Mesenchymal stem cell (in vitro differentiated cells and primary cell): ENCODE results near the gene SH3GLB2.

Experiments used
- DNase-seq: peaks from one replicate; pipeline ENCODE4 v3.0.0-alpha.2; 2013
- H2AFZ ChIP-seq: one replicate; pipeline ENCODE4 v1.6.1; 2013; ENCODE audit warnings: low read depth, mild to moderate bottlenecking, control low read depth, inconsistent platforms, low read length, moderate library complexity
- H2AK5ac ChIP-seq: 2 replicates; pipeline ENCODE4 v1.6.1; 2013; ENCODE audit warnings: low read length, moderate library complexity, mild to moderate bottlenecking, inconsistent platforms; ENCODE audit not compliant: severe bottlenecking
- H2BK120ac ChIP-seq: one replicate; pipeline ENCODE4 v1.6.1; 2013; ENCODE audit warnings: low read depth, mild to moderate bottlenecking, inconsistent platforms, low read length, moderate library complexity
- H2BK12ac ChIP-seq, 2 experiments: one replicate each; pipeline ENCODE4 v1.6.1; 2013; ENCODE audit warnings: inconsistent platforms in 2 of 2, low read length in 2 of 2, mild to moderate bottlenecking in 2 of 2, moderate library complexity in 2 of 2, control low read depth in 1 of 2
- H2BK15ac ChIP-seq: one replicate; pipeline ENCODE4 v1.6.1; 2013; ENCODE audit warnings: mild to moderate bottlenecking, low read depth, inconsistent platforms; ENCODE audit not compliant: poor library complexity, severe bottlenecking
- H2BK5ac ChIP-seq: 2 replicates; pipeline ENCODE4 v1.6.1; 2013; ENCODE audit warnings: low read depth, mild to moderate bottlenecking, low read length, control low read depth, inconsistent platforms; ENCODE audit not compliant: poor library complexity, severe bottlenecking
- H3K14ac ChIP-seq, 2 experiments: one replicate each; pipeline ENCODE4 v1.6.1; 2013; ENCODE audit warnings: inconsistent platforms in 2 of 2, low read length in 2 of 2, control low read depth in 1 of 2, mild to moderate bottlenecking in 1 of 2, moderate library complexity in 1 of 2
- H3K18ac ChIP-seq, 2 experiments: one replicate each; pipeline ENCODE4 v1.6.1; 2013; ENCODE audit warnings: inconsistent platforms in 2 of 2, low read length in 2 of 2, control low read depth in 1 of 2, low read depth in 1 of 2, mild to moderate bottlenecking in 1 of 2
- H3K23ac ChIP-seq, 2 experiments: one replicate each; pipeline ENCODE4 v1.6.1; 2013; ENCODE audit warnings: inconsistent platforms in 2 of 2, low read length in 2 of 2, mild to moderate bottlenecking in 2 of 2, moderate library complexity in 2 of 2, control low read depth in 1 of 2
- H3K27ac ChIP-seq: 2 replicates; pipeline ENCODE4 v1.5.1; 2013; ENCODE audit warnings: mild to moderate bottlenecking, moderate library complexity, low read length, control low read depth, inconsistent platforms; ENCODE audit not compliant: poor library complexity, severe bottlenecking
- H3K27me3 ChIP-seq, 2 experiments: 2 replicates each; pipeline versions ENCODE4 v1.6.1 to v1.7.0; 2013; ENCODE audit warnings: low read length in 2 of 2, mild to moderate bottlenecking in 2 of 2, moderate library complexity in 2 of 2, control low read depth in 1 of 2, inconsistent platforms in 1 of 2; ENCODE audit not compliant: control insufficient read depth in 1 of 2, insufficient read depth in 1 of 2
- H3K36me3 ChIP-seq, 2 experiments: 2 replicates each; pipeline versions ENCODE4 v1.6.1 to v1.7.0; 2013; ENCODE audit warnings: low read length in 2 of 2, control low read depth in 1 of 2, inconsistent platforms in 1 of 2, low read depth in 1 of 2, mild to moderate bottlenecking in 1 of 2; ENCODE audit not compliant: insufficient read depth in 2 of 2, control insufficient read depth in 1 of 2
- H3K4ac ChIP-seq, 2 experiments: one replicate each; pipeline ENCODE4 v1.6.1; 2013; ENCODE audit warnings: inconsistent platforms in 2 of 2, low read length in 2 of 2, mild to moderate bottlenecking in 2 of 2, moderate library complexity in 2 of 2, control low read depth in 1 of 2, low read depth in 1 of 2
- H3K4me1 ChIP-seq: 2 replicates; pipeline ENCODE4 v1.6.1; 2013; ENCODE audit warnings: low read depth, low read length, control low read depth; ENCODE audit not compliant: control insufficient read depth, insufficient read depth
- H3K4me2 ChIP-seq: 2 replicates; pipeline ENCODE4 v1.6.1; 2013; ENCODE audit warnings: low read length, mild to moderate bottlenecking, inconsistent platforms; ENCODE audit not compliant: poor library complexity, severe bottlenecking
- H3K4me3 ChIP-seq, 2 experiments: 2 replicates each; pipeline versions ENCODE4 v1.5.1 to v1.7.0; 2013; ENCODE audit warnings: low read length in 2 of 2, mild to moderate bottlenecking in 2 of 2, control low read depth in 1 of 2, low read depth in 1 of 2; ENCODE audit not compliant: insufficient read depth in 1 of 2
- H3K79me1 ChIP-seq: replicated peaks from 2 replicates; pipeline ENCODE4 v1.6.1; 2013; ENCODE audit warnings: mild to moderate bottlenecking, control low read depth, low read length, inconsistent platforms; ENCODE audit not compliant: poor library complexity, severe bottlenecking
- H3K9ac ChIP-seq: 2 replicates; pipeline ENCODE4 v1.7.0; 2013; ENCODE audit warnings: mild to moderate bottlenecking, low read length, moderate library complexity
- H3K9me3 ChIP-seq: 2 replicates; pipeline ENCODE4 v1.7.0; 2013; ENCODE audit warnings: mild to moderate bottlenecking, low read length; ENCODE audit not compliant: control insufficient read depth
- H4K8ac ChIP-seq: one replicate; pipeline ENCODE4 v1.6.1; 2013; ENCODE audit warnings: inconsistent platforms, mild to moderate bottlenecking, low read length, moderate library complexity
- H4K91ac ChIP-seq: one replicate; pipeline ENCODE4 v1.6.1; 2013; ENCODE audit warnings: mild to moderate bottlenecking, low read length, inconsistent platforms
- WGBS: methylation state at CpG from one replicate; pipeline ENCODE4 v1.1.7; 2013; ENCODE audit warnings: mixed read lengths; 5-methylcytosine and 5-hydroxymethylcytosine counted together

The SH3GLB2 gene

DNA sequence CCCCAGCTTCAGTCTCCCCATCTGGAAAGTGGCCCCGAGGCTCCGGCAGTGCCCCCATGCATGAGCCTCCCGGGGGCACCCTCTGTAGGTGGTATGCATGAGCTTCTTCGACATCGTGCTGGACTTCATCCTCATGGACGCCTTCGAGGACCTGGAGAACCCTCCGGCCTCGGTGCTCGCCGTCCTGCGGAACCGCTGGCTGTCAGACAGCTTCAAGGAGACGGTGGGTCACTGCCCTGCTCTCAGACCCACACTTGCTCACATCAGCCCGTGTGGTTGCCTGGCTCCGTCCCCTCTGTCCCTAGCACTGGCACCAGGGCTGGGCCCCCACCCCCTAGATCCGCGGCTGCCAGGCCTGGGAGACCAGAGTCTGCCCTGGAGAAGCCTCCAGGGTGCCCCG is 40.0 kb upstream of the SH3GLB2 start:
- Histone ChIP-seq H3K18ac (no peak overlapping the region), H2BK5ac (no peak overlapping the region), H2BK12ac (no peak overlapping the region), H3K9me3 (no peaks in the 10 kb centered on the region), H3K4me1 (no peaks in the 10 kb centered on the region), H2BK120ac (no peak overlapping the region), H3K79me1 (no peaks in the 10 kb centered on the region), H3K4ac (no peak overlapping the region), H3K23ac (no peak overlapping the region), H3K27me3 (no peaks in the 10 kb centered on the region), H2AK5ac (no peak overlapping the region), H3K4me2 (no peak overlapping the region), H3K9ac (no peak overlapping the region), H2BK15ac (no peak overlapping the region), H3K14ac (no peak overlapping the region), H3K36me3 (peaks cover 46 to 76% of the 10 kb centered on the region in 2 experiments), H4K8ac (no peak overlapping the region), H4K91ac (no peak overlapping the region), H3K27ac (no peak overlapping the region), H2AFZ (no peak overlapping the region), H3K4me3 (no peak overlapping the region)
- 96% methylated on average over 19 of the region's 19 CpGs for WGBS
- no peak for DNase-seq

DNA sequence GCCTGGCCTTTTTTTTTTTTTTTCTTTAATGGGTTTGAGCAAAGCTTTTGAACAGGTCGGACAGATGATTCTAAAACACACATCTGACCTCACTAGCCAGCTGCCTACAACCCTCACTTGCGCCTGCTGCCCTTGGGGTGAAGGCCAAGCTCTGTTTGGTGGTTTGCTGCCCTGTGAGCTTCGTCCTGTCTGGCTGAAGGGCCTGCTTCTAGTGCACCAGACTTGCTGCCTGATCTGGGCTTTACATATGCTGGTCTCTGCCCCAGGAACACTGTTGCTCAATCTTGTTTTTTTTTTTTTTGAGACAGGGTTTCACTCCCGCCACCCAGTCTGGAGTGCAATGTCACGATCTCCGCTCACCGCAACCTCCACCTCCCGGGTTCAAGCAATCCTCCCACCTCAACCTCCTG is 36.4 kb upstream of the SH3GLB2 start:
- Histone ChIP-seq H3K4me2 (no peak overlapping the region), H3K4me1 (peaks cover 2% of the 10 kb centered on the region), H2AFZ (no peak overlapping the region), H3K79me1 (peaks cover 1% of the 10 kb centered on the region), H3K4me3 (no peak overlapping the region), H3K9ac (no peak overlapping the region), H3K14ac (no peak overlapping the region), H3K27ac (no peak overlapping the region), H2AK5ac (no peak overlapping the region), H4K8ac (no peak overlapping the region), H3K9me3 (no peaks in the 10 kb centered on the region), H2BK120ac (no peak overlapping the region), H4K91ac (no peak overlapping the region), H2BK5ac (no peak overlapping the region), H2BK15ac (no peak overlapping the region), H3K27me3 (no peaks in the 10 kb centered on the region), H3K18ac (no peak overlapping the region), H3K23ac (no peak overlapping the region), H2BK12ac (no peak overlapping the region), H3K36me3 (peaks cover 73 to 81% of the 10 kb centered on the region in 2 experiments), H3K4ac (no peak overlapping the region)
- 98% methylated on average over 8 of the region's 8 CpGs for WGBS
- DNase-seq = no peak

DNA sequence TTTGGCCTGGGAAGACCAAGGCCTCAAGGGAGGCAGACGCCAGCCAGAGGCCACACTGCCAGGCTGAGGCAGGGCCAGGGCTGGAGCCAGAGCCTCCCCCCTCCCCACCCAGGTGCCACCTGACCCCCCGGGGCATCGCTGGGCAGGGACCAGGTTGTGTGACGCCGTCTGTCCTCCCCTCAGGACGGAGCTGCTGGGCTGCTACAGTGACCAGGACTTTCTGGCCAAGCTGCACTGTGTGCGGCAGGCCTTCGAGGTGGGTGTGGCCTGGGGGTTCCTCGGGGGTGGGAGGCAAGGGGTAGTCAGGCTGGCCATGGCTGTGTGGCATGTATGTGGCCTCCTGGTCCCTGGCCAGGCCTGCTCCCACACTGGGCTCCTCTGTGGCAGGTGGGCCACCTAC is 34.9 kb upstream of the SH3GLB2 start:
- no peak for DNase-seq
- Histone ChIP-seq H3K9me3 (no peaks in the 10 kb centered on the region), H3K23ac (no peak overlapping the region), H2BK12ac (no peak overlapping the region), H3K4me3 (no peak overlapping the region), H4K8ac (no peak overlapping the region), H3K79me1 (peaks cover 1% of the 10 kb centered on the region), H3K4me2 (no peak overlapping the region), H3K14ac (no peak overlapping the region), H3K9ac (no peak overlapping the region), H2AFZ (no peak overlapping the region), H2BK120ac (no peak overlapping the region), H4K91ac (no peak overlapping the region), H3K4ac (no peak overlapping the region), H3K4me1 (peaks cover 9% of the 10 kb centered on the region), H3K27ac (no peak overlapping the region), H3K36me3 (peaks cover 70 to 77% of the 10 kb centered on the region in 2 experiments), H2AK5ac (no peak overlapping the region), H3K27me3 (no peaks in the 10 kb centered on the region), H3K18ac (no peak overlapping the region), H2BK15ac (no peak overlapping the region), H2BK5ac (no peak overlapping the region)
- 98% methylated on average over 9 of the region's 9 CpGs for WGBS

DNA sequence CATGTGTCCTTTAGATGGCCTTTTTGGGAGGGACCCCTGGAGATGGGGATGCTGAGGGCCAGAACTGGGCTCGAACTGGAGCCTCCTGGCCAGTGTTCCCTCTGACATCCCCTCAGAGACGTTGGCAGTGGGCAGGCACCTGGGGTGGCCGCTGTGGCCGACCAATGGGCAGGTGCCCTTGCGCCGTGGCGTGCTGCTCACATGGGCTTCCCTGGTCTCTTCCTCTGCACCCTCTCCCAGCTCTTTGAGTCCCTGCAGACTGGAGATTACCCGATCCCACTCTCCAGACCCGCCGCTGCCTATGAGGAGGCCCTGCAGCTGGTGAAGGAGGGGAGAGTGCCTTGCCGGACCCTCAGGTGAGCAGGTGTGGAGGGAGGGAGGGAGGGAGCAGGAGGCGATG is 32.9 kb upstream of the SH3GLB2 start:
- Histone ChIP-seq H3K4me1 (peaks cover 9% of the 10 kb centered on the region), H3K23ac (no peak overlapping the region), H3K14ac (no peak overlapping the region), H3K4ac (no peak overlapping the region), H3K18ac (no peak overlapping the region), H2AFZ (no peak overlapping the region), H2BK12ac (no peak overlapping the region), H3K9me3 (no peaks in the 10 kb centered on the region), H3K9ac (no peak overlapping the region), H3K27ac (no peak overlapping the region), H4K91ac (no peak overlapping the region), H2BK15ac (no peak overlapping the region), H2BK5ac (no peak overlapping the region), H2AK5ac (no peak overlapping the region), H3K4me3 (no peak overlapping the region), H3K4me2 (no peak overlapping the region), H4K8ac (no peak overlapping the region), H3K79me1 (peaks cover 1% of the 10 kb centered on the region), H2BK120ac (no peak overlapping the region), H3K36me3 (peaks cover 69 to 70% of the 10 kb centered on the region in 2 experiments), H3K27me3 (no peaks in the 10 kb centered on the region)
- DNase-seq = no peak
- WGBS = 96% methylated on average over 11 of the region's 12 CpGs
